SK-N-SH treated with all-trans-retinoic acid at 6 μM for 48 hours (cell line): ENCODE data around the gene DDX41.

Experiments used
- ATAC-seq: fragments of 200-7000 bp; cut with Tn5 transposase; 3 replicates; pipeline ENCODE4 v1.9.1; 2020; ENCODE audit warnings: mild to moderate bottlenecking, moderate library complexity
- ARNTL ChIP-seq: fragments of 450-650 bp; formaldehyde crosslinking; IDR thresholded peaks from 2 replicates; pipeline ENCODE4 v1.5.0; 2020; ENCODE audit warnings: low read depth, mild to moderate bottlenecking, moderate library complexity, borderline replicate concordance
- BACH2 ChIP-seq: fragments of 250-450 bp; sonication (Bioruptor Pico); IDR thresholded peaks from 2 replicates; pipeline ENCODE4 v1.9.0; 2021; ENCODE audit warnings: mild to moderate bottlenecking, borderline replicate concordance
- CREB5 ChIP-seq: fragments of 250-450 bp; sonication (Bioruptor Pico); IDR thresholded peaks from 2 replicates; pipeline ENCODE4 v1.5.1; 2020; ENCODE audit warnings: low read depth, mild to moderate bottlenecking, moderate library complexity
- CSDC2 ChIP-seq: fragments of 250-450 bp; sonication (Bioruptor Pico); IDR thresholded peaks from 2 replicates; pipeline ENCODE4 v1.5.0; 2020; ENCODE audit warnings: mild to moderate bottlenecking, moderate library complexity
- CSRNP3 ChIP-seq: fragments of 250-450 bp; sonication (Bioruptor Pico); IDR thresholded peaks from 2 replicates; pipeline ENCODE4 v1.5.1; 2021; ENCODE audit warnings: mild to moderate bottlenecking, moderate library complexity
- ESRRG ChIP-seq: fragments of 250-450 bp; sonication (Bioruptor Pico); IDR thresholded peaks from 2 replicates; pipeline ENCODE4 v1.6.1; 2021; ENCODE audit warnings: mild to moderate bottlenecking
- GLIS3 ChIP-seq: fragments of 250-450 bp; sonication (Bioruptor Pico); IDR thresholded peaks from 2 replicates; pipeline ENCODE4 v1.5.0; 2020; ENCODE audit warnings: mild to moderate bottlenecking, moderate library complexity
- ISL1 ChIP-seq: fragments of 250-450 bp; sonication (Bioruptor Pico); IDR thresholded peaks from 2 replicates; pipeline ENCODE4 v2.1.2; 2022; ENCODE audit warnings: mild to moderate bottlenecking, moderate library complexity
- OSR1 ChIP-seq: fragments of 250-450 bp; sonication (Bioruptor Pico); IDR thresholded peaks from 2 replicates; pipeline ENCODE4 v1.8.0; 2022; ENCODE audit warnings: moderate library complexity, mild to moderate bottlenecking, inconsistent platforms
- PATZ1 ChIP-seq: fragments of 250-450 bp; sonication (Bioruptor Pico); IDR thresholded peaks from 2 replicates; pipeline ENCODE4 v1.8.0; 2020; ENCODE audit warnings: mild to moderate bottlenecking, moderate library complexity, borderline replicate concordance
- POU6F1 ChIP-seq: fragments of 250-450 bp; sonication (Bioruptor Pico); IDR thresholded peaks from 2 replicates; pipeline ENCODE4 v1.8.0; 2021; ENCODE audit warnings: low read depth, mild to moderate bottlenecking, moderate library complexity, borderline replicate concordance
- PPARA ChIP-seq: fragments of 250-450 bp; sonication (Bioruptor Pico); IDR thresholded peaks from 2 replicates; pipeline ENCODE4 v1.5.0; 2020; ENCODE audit warnings: mild to moderate bottlenecking, borderline replicate concordance
- RARB ChIP-seq: fragments of 250-450 bp; sonication (Bioruptor Pico); IDR thresholded peaks from 2 replicates; pipeline ENCODE4 v1.8.0; 2021; ENCODE audit warnings: mild to moderate bottlenecking, moderate library complexity
- SNAI2 ChIP-seq: fragments of 250-450 bp; sonication (Bioruptor Pico); IDR thresholded peaks from 2 replicates; pipeline ENCODE4 v1.5.0; 2020; ENCODE audit warnings: mild to moderate bottlenecking, moderate library complexity
- TCF4 ChIP-seq: fragments of 250-450 bp; sonication (Bioruptor Pico); IDR thresholded peaks from 2 replicates; pipeline ENCODE4 v1.8.0; 2021; ENCODE audit warnings: mild to moderate bottlenecking, moderate library complexity, borderline replicate concordance
- TOX ChIP-seq: fragments of 250-450 bp; sonication (Bioruptor Pico); IDR thresholded peaks from 2 replicates; pipeline ENCODE4 v1.8.0; 2021; ENCODE audit warnings: mild to moderate bottlenecking, moderate library complexity, borderline replicate concordance
- TSHZ2 ChIP-seq: fragments of 250-450 bp; sonication (Bioruptor Pico); IDR thresholded peaks from 2 replicates; pipeline ENCODE4 v1.5.0; 2020; ENCODE audit warnings: mild to moderate bottlenecking, moderate library complexity
- ZC3H10 ChIP-seq: fragments of 250-450 bp; sonication (Bioruptor Pico); IDR thresholded peaks from 2 replicates; pipeline ENCODE4 v1.5.1; 2021; ENCODE audit warnings: mild to moderate bottlenecking, moderate library complexity
- ZFP3 ChIP-seq: fragments of 250-450 bp; sonication (Bioruptor Pico); IDR thresholded peaks from 2 replicates; pipeline ENCODE4 v1.5.0; 2020; ENCODE audit warnings: mild to moderate bottlenecking, moderate library complexity
- ZFP30 ChIP-seq: fragments of 450-650 bp; formaldehyde crosslinking; IDR thresholded peaks from 2 replicates; pipeline ENCODE4 v1.5.0; 2022; ENCODE audit warnings: mild to moderate bottlenecking, moderate library complexity
- ZNF565 ChIP-seq: fragments of 450-650 bp; formaldehyde crosslinking; conservative IDR thresholded peaks from 2 replicates; pipeline ENCODE4 v1.5.0; 2020; ENCODE audit warnings: low read depth, mild to moderate bottlenecking, moderate library complexity
- ZNF70 ChIP-seq: fragments of 450-650 bp; formaldehyde crosslinking; IDR thresholded peaks from 2 replicates; pipeline ENCODE4 v1.5.0; 2020; ENCODE audit warnings: mild to moderate bottlenecking, moderate library complexity
- ZNF8 ChIP-seq: fragments of 450-650 bp; formaldehyde crosslinking; IDR thresholded peaks from 2 replicates; pipeline ENCODE4 v1.5.0; 2020; ENCODE audit warnings: mild to moderate bottlenecking, moderate library complexity

Gene DDX41

GRCh38 chr5:177527595-177527994 lies 10.8 kb upstream of the DDX41 start:
- ATAC-seq, result no peak

GRCh38 chr5:177526791-177527190 lies 10.0 kb upstream of the DDX41 start:
- TF ChIP-seq CSRNP3 (CRISPR knock-in tag) (no peak), PATZ1 (CRISPR knock-in tag) (no peak), ZNF565 (CRISPR knock-in tag) (no peak), ZNF70 (no peak), SNAI2 (CRISPR knock-in tag) (no peak), POU6F1 (CRISPR knock-in tag) (no peak), CSDC2 (no peak), OSR1 (no peak), PPARA (no peak), RARB (CRISPR knock-in tag) (no peak), ZFP30 (CRISPR knock-in tag) (no peak), ESRRG (no peak), ZNF8 (CRISPR knock-in tag) (no peak), TSHZ2 (CRISPR knock-in tag) (no peak)
- ATAC-seq, result no peak

More at GRCh38 chr5:177527595-177527994, 10.8 kb upstream of the DDX41 start:
- TF ChIP-seq POU6F1 (CRISPR knock-in tag), result no peak
- TF ChIP-seq SNAI2 (CRISPR knock-in tag), result no peak
- TF ChIP-seq TOX (CRISPR knock-in tag), result no peak

- TF ChIP-seq TCF4 (CRISPR knock-in tag) (no peak), ISL1 (CRISPR knock-in tag) (no peak), ZNF565 (CRISPR knock-in tag) (no peak)
- TF ChIP-seq, all 23 proteins: peak for 0
- ATAC-seq, result no peak
Observed at GRCh38 chr5:177526191-177526590, 9.4 kb upstream of the DDX41 start.

GRCh38 chr5:177524941-177525655 lies 8.3 kb upstream of the DDX41 start:
- TF ChIP-seq OSR1, result no peak
- no peak for TF ChIP-seq ZFP3 (CRISPR knock-in tag)
- TF ChIP-seq SNAI2 (CRISPR knock-in tag), result no peak
- TF ChIP-seq ZC3H10 (CRISPR knock-in tag), result no peak
- no peak for TF ChIP-seq BACH2 (CRISPR knock-in tag)
- no peak for TF ChIP-seq TSHZ2 (CRISPR knock-in tag)
- TF ChIP-seq GLIS3 (CRISPR knock-in tag), result no peak
- no peak for TF ChIP-seq ARNTL (CRISPR knock-in tag)
- no peak for TF ChIP-seq ZFP30 (CRISPR knock-in tag)
- no peak for TF ChIP-seq CREB5 (CRISPR knock-in tag)
- no peak for ATAC-seq
